RCC 7860 (cell line): ENCODE measurements around the gene SLC22A3.
A peak's percentile ranks its signal among the peaks of the same experiment; 100 is the strongest.

Source experiments
- DNase-seq: peaks from one replicate; pipeline ENCODE4 v3.0.0-alpha.2; 2015; ENCODE audit warnings: low spot score
- FAIRE-seq: peaks from 2 replicates; lab custom pipeline; 2012; peaks lifted over from hg19 to GRCh38; lab: Jason Lieb, UNC

Gene SLC22A3

GRCh38 chr6:160333841-160334240 is 14.3 kb upstream of the SLC22A3 start:
- FAIRE-seq, result no peak
- no peak for DNase-seq

GRCh38 chr6:160336200-160336599 is 12.0 kb upstream of the SLC22A3 start:
- DNase-seq (no peak), FAIRE-seq (no peak)

- DNase-seq (peak; percentile 50), FAIRE-seq (no peak)
Measured at GRCh38 chr6:160337301-160337700, 10.9 kb upstream of the SLC22A3 start.

GRCh38 chr6:160337991-160338390 is 10.2 kb upstream of the SLC22A3 start:
- no peak for FAIRE-seq
- DNase-seq, result no peak

GRCh38 chr6:160343144-160343543 is 5.0 kb upstream of the SLC22A3 start:
- FAIRE-seq, result no peak
- DNase-seq, result no peak

- FAIRE-seq, result no peak
- no peak for DNase-seq
Measured at GRCh38 chr6:160344271-160344670, 3.9 kb upstream of the SLC22A3 start.

GRCh38 chr6:160347259-160348222 is 637 bp upstream of the SLC22A3 start:
- no peak for FAIRE-seq
- no peak for DNase-seq

- FAIRE-seq, result no peak
- DNase-seq, result no peak
Measured at GRCh38 chr6:160349020-160349441, 853 bp downstream of the SLC22A3 start.

- DNase-seq, result no peak
- FAIRE-seq, result no peak
Measured at GRCh38 chr6:160349814-160350350, 1.7 kb downstream of the SLC22A3 start.

- FAIRE-seq, result no peak
Measured at GRCh38 chr6:160353950-160354496, 5.8 kb downstream of the SLC22A3 start.

GRCh38 chr6:160355001-160355400 is 6.8 kb downstream of the SLC22A3 start:
- DNase-seq (peak; percentile 24), FAIRE-seq (no peak)

More at GRCh38 chr6:160353950-160354496, 5.8 kb downstream of the SLC22A3 start:
- DNase-seq, result no peak

- no peak for DNase-seq
- FAIRE-seq, result no peak
Measured at GRCh38 chr6:160356074-160356744, 8.0 kb downstream of the SLC22A3 start.

- DNase-seq (no peak), FAIRE-seq (no peak)
Measured at GRCh38 chr6:160357088-160357487, 8.9 kb downstream of the SLC22A3 start.

- DNase-seq (no peak), FAIRE-seq (no peak)
Measured at GRCh38 chr6:160358225-160359119, 10.3 kb downstream of the SLC22A3 start.

- FAIRE-seq (no peak), DNase-seq (no peak)
Measured at GRCh38 chr6:160360955-160361354, 12.8 kb downstream of the SLC22A3 start.

- FAIRE-seq, result no peak
Measured at GRCh38 chr6:160362556-160362955, 14.4 kb downstream of the SLC22A3 start.

GRCh38 chr6:160363016-160363996 is 15.1 kb downstream of the SLC22A3 start:
- DNase-seq, result no peak
- no peak for FAIRE-seq

More at GRCh38 chr6:160362556-160362955, 14.4 kb downstream of the SLC22A3 start:
- no peak for DNase-seq

- DNase-seq, result no peak
- FAIRE-seq, result no peak
Measured at GRCh38 chr6:160365117-160365516, 16.9 kb downstream of the SLC22A3 start.
